PC-3 (cell line): ENCODE data around the gene CLIP1. TPM values are rescaled to one million over a fixed set of nuclear protein-coding genes. Genes with fewer than 3 reads are reported as not detected.
"Not testable (repeated sequence)": the region's sequence is repeated elsewhere in the genome, so short reads cannot be mapped to it uniquely, and the experiment has no call there.

Source experiments
- ATAC-seq: fragments of 200-7000 bp; cut with Tn5 transposase; 2 replicates; pipeline ENCODE4 v1.9.1; 2020; ENCODE audit warnings: mild to moderate bottlenecking, moderate library complexity
- BruUV-seq: library from RNA; stranded (reverse); fragments of 400-500 nt; replicated peaks from 2 replicates; lab custom pipeline; 2021; lab: Mats Ljungman, UMichigan
- CTCF ChIA-PET: fragments of 300-600 bp; sonication (Branson Sonifier 250); formaldehyde crosslinking; loops from one replicate; lab custom pipeline; 2022; ENCODE audit warnings: antibody characterized with exemption; lab: Charles Lee
- POLR2A ChIA-PET: fragments of 300-600 bp; sonication (Branson Sonifier 250); formaldehyde crosslinking; loops from one replicate; lab custom pipeline; 2022; ENCODE audit warnings: antibody characterized with exemption; ENCODE audit not compliant: unreplicated experiment; lab: Charles Lee
- DNase-seq: peaks from one replicate; pipeline ENCODE4 v3.0.0-alpha.2; 2015
- H2AFZ ChIP-seq: fragments of 300-600 bp; sonication (generic); 2 replicates; pipeline ENCODE4 v1.6.0; 2016; ENCODE audit warnings: antibody characterized with exemption, low read length
- H3F3A ChIP-seq: fragments of 300-600 bp; sonication (generic); one replicate; pipeline ENCODE4 v1.6.0; 2017; ENCODE audit warnings: antibody characterized with exemption, low read length, control low read depth, mild to moderate bottlenecking; ENCODE audit not compliant: unreplicated experiment
- H3K27ac ChIP-seq: fragments of 300-600 bp; sonication (generic); 2 replicates; pipeline ENCODE4 v1.5.1; 2016; ENCODE audit warnings: mild to moderate bottlenecking, low read length
- H3K27me3 ChIP-seq: fragments of 300-600 bp; sonication (generic); 2 replicates; pipeline ENCODE4 v1.6.1; 2016; ENCODE audit warnings: low read length, mixed read lengths
- H3K36me3 ChIP-seq: fragments of 300-600 bp; sonication (generic); 2 replicates; pipeline ENCODE4 v1.6.1; 2016; ENCODE audit warnings: low read depth, mixed run types, low read length, mixed read lengths
- H3K4me1 ChIP-seq: fragments of 300-600 bp; sonication (generic); 2 replicates; pipeline ENCODE4 v1.5.1; 2016; ENCODE audit warnings: low read length; ENCODE audit not compliant: insufficient read depth
- H3K4me2 ChIP-seq: fragments of 300-600 bp; sonication (generic); 2 replicates; pipeline ENCODE4 v1.6.0; 2016; ENCODE audit warnings: low read length
- H3K4me3 ChIP-seq: fragments of 300-600 bp; sonication (generic); 2 replicates; pipeline ENCODE4 v1.5.1; 2016; ENCODE audit warnings: mild to moderate bottlenecking, low read length, mixed read lengths
- H3K79me2 ChIP-seq: fragments of 300-600 bp; sonication (generic); 2 replicates; pipeline ENCODE4 v1.6.1; 2017; ENCODE audit warnings: low read length, mixed read lengths
- H3K9ac ChIP-seq: fragments of 300-600 bp; sonication (generic); 2 replicates; pipeline ENCODE4 v1.6.0; 2016; ENCODE audit warnings: mild to moderate bottlenecking, low read length
- H3K9me2 ChIP-seq: fragments of 300-600 bp; sonication (generic); replicated peaks from 2 replicates; pipeline ENCODE4 v1.6.1; 2016; ENCODE audit warnings: mixed run types, low read length, mixed read lengths
- H3K9me3 ChIP-seq: fragments of 300-600 bp; sonication (generic); 2 replicates; pipeline ENCODE4 v1.6.1; 2016; ENCODE audit warnings: low read length, mixed read lengths
- H4K20me1 ChIP-seq: fragments of 300-600 bp; sonication (generic); 2 replicates; pipeline ENCODE4 v1.6.1; 2016; ENCODE audit warnings: low read length, mixed read lengths
- CTCF ChIP-seq: fragments of 300-600 bp; sonication (generic); conservative IDR thresholded peaks from 2 replicates; pipeline ENCODE4 v1.5.1; 2017; ENCODE audit warnings: antibody characterized with exemption, low read depth, mild to moderate bottlenecking, low read length
- EZH2 ChIP-seq: fragments of 300-600 bp; sonication (generic); IDR thresholded peaks from one replicate; pipeline ENCODE4 v1.6.1; 2017; ENCODE audit warnings: antibody characterized with exemption, mild to moderate bottlenecking, low read length; ENCODE audit not compliant: unreplicated experiment
- EZH2phosphoT487 ChIP-seq: fragments of 300-600 bp; sonication (generic); IDR thresholded peaks from 2 replicates; pipeline ENCODE4 v1.6.1; 2018; ENCODE audit warnings: mild to moderate bottlenecking, antibody characterized with exemption, low read length, borderline replicate concordance
- intact Hi-C: fragments of 100-400 bp; cut with micrococcal nuclease; formaldehyde crosslinking; loops from 2 replicates; pipeline ENCODE4 v1.9.0; 2023
- total RNA-seq: library from RNA; depleted of rRNA; stranded (reverse); fragments of >200 nt; gene quantifications from 2 replicates; pipeline ENCODE4 v1.2.3, GENCODE V29; 2014

The CLIP1 gene
- total RNA-seq, 1 experiment from 2014 or later: 46.4 TPM

- no peaks in the 10 kb centered on the region for H3F3A ChIP-seq
- ChIA-PET CTCF (no interaction called here), POLR2A (no interaction called here)
- peaks cover 12% of the 10 kb centered on the region for H3K4me1 ChIP-seq
- DNase-seq (no peak), ATAC-seq (no peak)
- H3K9me2 ChIP-seq: no peaks in the 10 kb centered on the region
- H3K4me3 ChIP-seq: no peak overlapping the region
- H2AFZ ChIP-seq: no peak overlapping the region
- no peak overlapping the region for H3K4me2 ChIP-seq
- no TSS peak for BruUV-seq
- no peaks in the 10 kb centered on the region for H3K27me3 ChIP-seq
- intact Hi-C loops: no loop called here
- no peak for TF ChIP-seq CTCF
- TF ChIP-seq EZH2phosphoT487: no peak
- TF ChIP-seq EZH2: no peak
- no peak overlapping the region for H3K27ac ChIP-seq
- no peaks in the 10 kb centered on the region for H3K9me3 ChIP-seq
- peaks cover 19% of the 10 kb centered on the region for H3K79me2 ChIP-seq
- H4K20me1 ChIP-seq: no peaks in the 10 kb centered on the region
- peaks cover 27% of the 10 kb centered on the region; the same call in 1 of the 2 replicates for H3K36me3 ChIP-seq
- H3K9ac ChIP-seq: no peak overlapping the region
Observed at GRCh38 chr12:122362755-122363154, 59.7 kb downstream of the CLIP1 start.

- DNase-seq, ATAC-seq, H3K27me3 ChIP-seq, H3K27ac ChIP-seq, H3K4me1 ChIP-seq, BruUV-seq, H3F3A ChIP-seq, H3K79me2 ChIP-seq, H3K9ac ChIP-seq, H3K4me2 ChIP-seq, H3K9me2 ChIP-seq, CTCF ChIA-PET, H4K20me1 ChIP-seq, POLR2A ChIA-PET, H3K9me3 ChIP-seq, H2AFZ ChIP-seq, H3K4me3 ChIP-seq: not testable (repeated sequence)
- peaks cover 36% of the 10 kb centered on the region for H3K36me3 ChIP-seq
- intact Hi-C loops: loop anchor here (5.0 to 10.0 kb wide), 2 partner anchors 54 to 91 kb away; partner anchors contain the start of gene VPS33A
Observed at GRCh38 chr12:122358403-122358802, 64.1 kb downstream of the CLIP1 start.

GRCh38 chr12:122357536-122357935, 64.9 kb downstream of the CLIP1 start:
- not testable (repeated sequence) for H4K20me1 ChIP-seq

GRCh38 chr12:122356991-122357390, 65.5 kb downstream of the CLIP1 start:
- H4K20me1 ChIP-seq, DNase-seq, CTCF ChIA-PET, BruUV-seq, H3F3A ChIP-seq, H3K4me3 ChIP-seq, H3K79me2 ChIP-seq, H3K27ac ChIP-seq, H2AFZ ChIP-seq, H3K9me3 ChIP-seq, ATAC-seq, H3K9me2 ChIP-seq, H3K9ac ChIP-seq, POLR2A ChIA-PET, H3K4me2 ChIP-seq, H3K4me1 ChIP-seq, H3K27me3 ChIP-seq: not testable (repeated sequence)
- intact Hi-C loops: loop anchor here (1.0 to 10.0 kb wide), 3 partner anchors 33 to 90 kb away; partner anchors contain the start of gene VPS33A
- H3K36me3 ChIP-seq: peaks cover 44% of the 10 kb centered on the region

More at GRCh38 chr12:122357536-122357935, 64.9 kb downstream of the CLIP1 start:
- BruUV-seq, POLR2A ChIA-PET, H3K4me3 ChIP-seq, H3K9ac ChIP-seq, H3K27ac ChIP-seq, H3K9me3 ChIP-seq, H3K4me1 ChIP-seq, ATAC-seq, DNase-seq, H3K27me3 ChIP-seq, H3K79me2 ChIP-seq, H3K4me2 ChIP-seq, H3F3A ChIP-seq, CTCF ChIA-PET, H2AFZ ChIP-seq, H3K9me2 ChIP-seq: not testable (repeated sequence)
- H3K36me3 ChIP-seq: peaks cover 40% of the 10 kb centered on the region
- intact Hi-C loops: loop anchor here (5.0 to 10.0 kb wide), 2 partner anchors 53 to 90 kb away; partner anchors contain the start of gene VPS33A
